GM12865 (cell line): ENCODE measurements around the gene NEDD1.
A peak's percentile ranks its signal among the peaks of the same experiment; 100 is the strongest.

Source experiments
- DNase-seq: peaks from one replicate; pipeline ENCODE4 v3.0.0; 2010; ENCODE audit warnings: low read depth
- H3K4me3 ChIP-seq: 2 replicates; pipeline ENCODE4 v1.5.1; 2011; ENCODE audit warnings: mild to moderate bottlenecking, low read depth, low read length, control low read depth
- CTCF ChIP-seq: IDR thresholded peaks from 2 replicates; pipeline ENCODE4 v1.5.1; 2011; ENCODE audit warnings: low read length, control low read depth, low read depth, inconsistent platforms; ENCODE audit not compliant: insufficient read depth; ENCODE audit errors: missing control alignments

Gene NEDD1

GRCh38 chr12:96881608-96882007 lies 25.4 kb upstream of the NEDD1 start:
- no peak overlapping the region for H3K4me3 ChIP-seq
- TF ChIP-seq CTCF, result no peak
- DNase-seq, result no peak

GRCh38 chr12:96882862-96883261 lies 24.2 kb upstream of the NEDD1 start:
- H3K4me3 ChIP-seq, result no peak overlapping the region
- no peak for TF ChIP-seq CTCF
- DNase-seq, result no peak

- TF ChIP-seq CTCF, result no peak
- no peak overlapping the region for H3K4me3 ChIP-seq
- DNase-seq, result no peak
Observed at GRCh38 chr12:96883571-96883970, 23.5 kb upstream of the NEDD1 start.

GRCh38 chr12:96886998-96887677 lies 19.9 kb upstream of the NEDD1 start:
- H3K4me3 ChIP-seq, result no peak overlapping the region
- no peak for TF ChIP-seq CTCF
- DNase-seq, result peak; percentile 43

- DNase-seq, result peak; percentile 37
Observed at GRCh38 chr12:96889273-96889933, 17.7 kb upstream of the NEDD1 start.

GRCh38 chr12:96890331-96890730 lies 16.7 kb upstream of the NEDD1 start:
- H3K4me3 ChIP-seq, result no peak overlapping the region
- no peak for TF ChIP-seq CTCF
- no peak for DNase-seq

More at GRCh38 chr12:96889273-96889933, 17.7 kb upstream of the NEDD1 start:
- no peak overlapping the region for H3K4me3 ChIP-seq
- TF ChIP-seq CTCF, result no peak
